Left forelimb (tissue), 1 donor: Measurements from ENCODE around the gene SORCS2.

Experiments used
- DNase-seq: peaks from one replicate; pipeline ENCODE4 v3.0.0-alpha.2; 2018; ENCODE audit warnings: low spot score

The SORCS2 gene

GRCh38 chr4:7267829-7268228, 75.5 kb downstream of the SORCS2 start:
- no peak for DNase-seq

- DNase-seq: no peak
Observed at GRCh38 chr4:7268941-7269340, 76.6 kb downstream of the SORCS2 start.

GRCh38 chr4:7270121-7270520, 77.8 kb downstream of the SORCS2 start:
- DNase-seq: no peak

- no peak for DNase-seq
Observed at GRCh38 chr4:7272404-7272803, 80.1 kb downstream of the SORCS2 start.

GRCh38 chr4:7273738-7274297, 81.5 kb downstream of the SORCS2 start:
- no peak for DNase-seq

- DNase-seq: no peak
Observed at GRCh38 chr4:7275067-7275466, 82.7 kb downstream of the SORCS2 start.

GRCh38 chr4:7275490-7276154, 83.3 kb downstream of the SORCS2 start:
- no peak for DNase-seq

GRCh38 chr4:7276515-7276914, 84.2 kb downstream of the SORCS2 start:
- no peak for DNase-seq

GRCh38 chr4:7278071-7278765, 85.9 kb downstream of the SORCS2 start:
- DNase-seq: no peak

- no peak for DNase-seq
Observed at GRCh38 chr4:7278981-7279380, 86.6 kb downstream of the SORCS2 start.

GRCh38 chr4:7279902-7280301, 87.6 kb downstream of the SORCS2 start:
- DNase-seq: no peak

GRCh38 chr4:7280926-7281690, 88.8 kb downstream of the SORCS2 start:
- no peak for DNase-seq

GRCh38 chr4:7281691-7282665, 89.6 kb downstream of the SORCS2 start:
- no peak for DNase-seq

GRCh38 chr4:7282786-7283440, 90.6 kb downstream of the SORCS2 start:
- no peak for DNase-seq

- DNase-seq: no peak
Observed at GRCh38 chr4:7285244-7286094, 93.1 kb downstream of the SORCS2 start.

- no peak for DNase-seq
Observed at GRCh38 chr4:7286170-7286569, 93.8 kb downstream of the SORCS2 start.

- DNase-seq: no peak
Observed at GRCh38 chr4:7286798-7287197, 94.5 kb downstream of the SORCS2 start.

GRCh38 chr4:7287274-7287917, 95.1 kb downstream of the SORCS2 start:
- DNase-seq: no peak

GRCh38 chr4:7287918-7288280, 95.6 kb downstream of the SORCS2 start:
- DNase-seq: no peak
